GM19463 (cell line): ENCODE measurements around the gene C10orf62.
"Not testable (repeated sequence)": the region's sequence is repeated elsewhere in the genome, so short reads cannot be mapped to it uniquely, and the experiment has no call there.

Experiments
- ATAC-seq: cut with Tn5 transposase; IDR thresholded peaks from one replicate; pipeline ENCODE4 v1.9.1; 2021; ENCODE audit warnings: mild to moderate bottlenecking, moderate library complexity; ENCODE audit not compliant: unreplicated experiment

C10orf62 gene

GRCh38 chr10:97589479-97589878, at the start of gene C10orf62:
C10orf62 (plus strand) TSS chr10:97589721; CDS start chr10:97589898, 177 bp downstream.
- ATAC-seq = no peak

- no peak for ATAC-seq
Measured at GRCh38 chr10:97540669-97541500, 48.6 kb upstream of the C10orf62 start.

GRCh38 chr10:97542169-97543024, 47.1 kb upstream of the C10orf62 start:
- ATAC-seq = no peak

- peak; percentile 62 for ATAC-seq
Measured at GRCh38 chr10:97543025-97543546, 46.4 kb upstream of the C10orf62 start.

- ATAC-seq = no peak
Measured at GRCh38 chr10:97546456-97547270, 42.9 kb upstream of the C10orf62 start.

GRCh38 chr10:97547271-97547600, 42.3 kb upstream of the C10orf62 start:
- no peak for ATAC-seq

GRCh38 chr10:97547962-97548361, 41.6 kb upstream of the C10orf62 start:
- no peak for ATAC-seq

- ATAC-seq = no peak
Measured at GRCh38 chr10:97548828-97549455, 40.6 kb upstream of the C10orf62 start.

- no peak for ATAC-seq
Measured at GRCh38 chr10:97549587-97550322, 39.8 kb upstream of the C10orf62 start.

- ATAC-seq = no peak
Measured at GRCh38 chr10:97550336-97551149, 39.0 kb upstream of the C10orf62 start.

- ATAC-seq = no peak
Measured at GRCh38 chr10:97551271-97551670, 38.2 kb upstream of the C10orf62 start.

- peak; percentile 77 for ATAC-seq
Measured at GRCh38 chr10:97553575-97554031, 35.9 kb upstream of the C10orf62 start.

GRCh38 chr10:97554336-97554735, 35.2 kb upstream of the C10orf62 start:
- ATAC-seq = not testable (repeated sequence)

- not testable (repeated sequence) for ATAC-seq
Measured at GRCh38 chr10:97555541-97555940, 34.0 kb upstream of the C10orf62 start.

GRCh38 chr10:97560731-97561381, 28.7 kb upstream of the C10orf62 start:
- ATAC-seq = not testable (repeated sequence)

- ATAC-seq = not testable (repeated sequence)
Measured at GRCh38 chr10:97561386-97562077, 28.0 kb upstream of the C10orf62 start.

- not testable (repeated sequence) for ATAC-seq
Measured at GRCh38 chr10:97562329-97562728, 27.2 kb upstream of the C10orf62 start.

- ATAC-seq = no peak
Measured at GRCh38 chr10:97563337-97563736, 26.2 kb upstream of the C10orf62 start.
